IgD-negative memory B cell (primary cell): ENCODE measurements around the gene FBXL7. TPM values are rescaled to one million over a fixed set of nuclear protein-coding genes. Genes with fewer than 3 reads are reported as not detected.

Experiments used
- H3K27ac Mint-ChIP-seq, 3 donors: one replicate each; pipeline ENCODE4 v1.8.0; 2020 to 2022; ENCODE audit warnings: mild to moderate bottlenecking in 3 of 3, mixed read lengths in 3 of 3, moderate library complexity in 1 of 3
- H3K27me3 Mint-ChIP-seq: one replicate; pipeline ENCODE4 v1.8.0; 2021; ENCODE audit warnings: mixed read lengths
- H3K36me3 Mint-ChIP-seq: one replicate; pipeline ENCODE4 v1.8.0; 2020; ENCODE audit warnings: mild to moderate bottlenecking, mixed read lengths
- H3K4me1 Mint-ChIP-seq, 3 donors: one replicate each; pipeline ENCODE4 v1.8.0; 2020 to 2022; ENCODE audit warnings: mixed read lengths in 3 of 3, mild to moderate bottlenecking in 1 of 3
- H3K4me3 Mint-ChIP-seq, 4 donors: one replicate each; pipeline ENCODE4 v1.8.0; 2020 to 2022; ENCODE audit warnings: mild to moderate bottlenecking in 4 of 4, mixed read lengths in 4 of 4, moderate library complexity in 3 of 4
- H3K9me3 Mint-ChIP-seq, 3 donors: one replicate each; pipeline ENCODE4 v1.8.0; 2020 to 2021; ENCODE audit warnings: mixed read lengths in 3 of 3, mild to moderate bottlenecking in 1 of 3
- polyA plus RNA-seq: library from polyadenylated mRNA; unstranded; fragments of 300-500 nt; fragmentation: Illumina TruSeq; gene quantifications from one replicate; pipeline ENCODE4 v1.2.3, GENCODE V29; 2021

FBXL7 gene
- polyA plus RNA-seq, 1 donor from 2014 or later: not detected

- H3K27ac Mint-ChIP-seq: no peak overlapping the region
- H3K4me1 Mint-ChIP-seq: peaks cover 0 to 2% (median 0%) of the 10 kb centered on the region in 3 donors
- no peaks in the 10 kb centered on the region for H3K36me3 Mint-ChIP-seq
- peaks cover 1 to 7% (median 4%) of the 10 kb centered on the region in 3 donors for H3K9me3 Mint-ChIP-seq
- H3K27me3 Mint-ChIP-seq: no peaks in the 10 kb centered on the region
- H3K4me3 Mint-ChIP-seq: no peak overlapping the region
These were observed 44.1 kb downstream of the FBXL7 start for GRCh38 chr5:15544039-15544438.

- Mint-ChIP-seq H3K9me3 (peaks cover 1 to 7% (median 4%) of the 10 kb centered on the region in 3 donors), H3K4me3 (no peak overlapping the region), H3K36me3 (no peaks in the 10 kb centered on the region), H3K4me1 (peaks cover 0 to 2% (median 0%) of the 10 kb centered on the region in 3 donors), H3K27ac (no peak overlapping the region), H3K27me3 (no peaks in the 10 kb centered on the region)
These were observed 45.1 kb downstream of the FBXL7 start for GRCh38 chr5:15545082-15545481.

DNA sequence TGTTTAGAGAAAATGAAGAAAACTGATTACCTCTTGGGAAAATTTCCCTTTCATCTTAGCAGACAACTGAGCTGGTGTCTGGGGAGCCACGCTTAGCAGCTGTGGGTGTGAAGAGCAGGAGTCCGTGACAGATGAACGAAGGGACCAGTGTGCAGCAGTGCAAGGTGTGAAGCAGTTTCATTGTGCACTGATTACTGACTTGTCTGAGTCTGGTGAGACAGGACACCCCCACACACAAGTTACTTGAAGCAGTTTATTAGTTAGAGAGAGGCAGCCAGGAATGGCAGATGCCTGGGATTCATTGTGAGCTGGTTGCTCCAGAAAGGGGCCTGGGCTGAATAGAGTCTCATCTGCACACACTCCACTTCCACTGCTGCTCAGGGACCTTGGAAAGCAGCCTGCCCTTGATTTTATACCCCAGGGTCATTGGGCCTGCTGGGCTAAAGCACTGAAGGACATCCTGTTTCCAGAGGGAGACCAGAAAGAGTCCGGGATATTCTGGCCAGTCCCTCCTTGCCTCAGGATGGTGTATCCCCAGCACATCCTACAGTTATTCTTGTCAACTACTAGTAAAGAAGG, 47.4 kb downstream of the FBXL7 start:
- Mint-ChIP-seq H3K27me3 (no peaks in the 10 kb centered on the region), H3K4me1 (peaks cover 0 to 2% (median 0%) of the 10 kb centered on the region in 3 donors), H3K36me3 (no peaks in the 10 kb centered on the region), H3K9me3 (peaks cover 1 to 7% (median 4%) of the 10 kb centered on the region in 3 donors), H3K4me3 (no peak overlapping the region), H3K27ac (no peak overlapping the region)

GRCh38 chr5:15549961-15550360, 50.0 kb downstream of the FBXL7 start:
- no peaks in the 10 kb centered on the region for H3K36me3 Mint-ChIP-seq
- H3K4me1 Mint-ChIP-seq: peaks cover 0 to 2% (median 0%) of the 10 kb centered on the region in 3 donors
- H3K27me3 Mint-ChIP-seq: no peaks in the 10 kb centered on the region
- H3K4me3 Mint-ChIP-seq: no peak overlapping the region
- H3K27ac Mint-ChIP-seq: no peak overlapping the region
- H3K9me3 Mint-ChIP-seq: peaks cover 0 to 2% (median 1%) of the 10 kb centered on the region in 3 donors

GRCh38 chr5:15550502-15551112, 50.6 kb downstream of the FBXL7 start:
- no peaks in the 10 kb centered on the region for H3K36me3 Mint-ChIP-seq
- H3K27ac Mint-ChIP-seq: no peak overlapping the region
- H3K4me3 Mint-ChIP-seq: no peak overlapping the region
- H3K4me1 Mint-ChIP-seq: peaks cover 0 to 2% (median 0%) of the 10 kb centered on the region in 3 donors
- H3K9me3 Mint-ChIP-seq: peaks cover 0 to 1% (median 1%) of the 10 kb centered on the region in 3 donors
- no peaks in the 10 kb centered on the region for H3K27me3 Mint-ChIP-seq

DNA sequence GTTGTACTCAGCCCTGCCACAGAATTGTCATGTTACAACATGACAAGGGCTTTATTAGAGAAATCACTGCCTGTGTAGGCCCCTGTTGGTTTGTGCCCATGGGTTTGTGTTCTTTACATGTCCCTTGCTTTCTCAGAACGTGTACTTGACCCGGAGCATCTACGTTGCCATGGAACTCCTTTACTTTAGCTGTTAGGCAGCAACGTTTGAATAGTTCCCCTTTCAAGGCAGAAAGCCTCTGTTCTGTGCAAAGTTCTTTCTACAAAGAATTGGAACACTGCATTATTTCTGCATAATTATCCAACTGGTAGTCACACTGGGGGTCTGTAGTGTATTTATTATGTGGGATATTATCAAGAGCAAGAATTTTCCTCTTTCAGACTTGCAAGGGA, 51.1 kb downstream of the FBXL7 start:
- H3K4me3 Mint-ChIP-seq: no peak overlapping the region
- H3K4me1 Mint-ChIP-seq: peaks cover 0 to 2% (median 0%) of the 10 kb centered on the region in 3 donors
- no peaks in the 10 kb centered on the region for H3K36me3 Mint-ChIP-seq
- H3K9me3 Mint-ChIP-seq: peaks cover 0 to 1% (median 1%) of the 10 kb centered on the region in 3 donors
- no peak overlapping the region for H3K27ac Mint-ChIP-seq
- no peaks in the 10 kb centered on the region for H3K27me3 Mint-ChIP-seq

GRCh38 chr5:15554542-15554941, 54.6 kb downstream of the FBXL7 start:
- H3K27ac Mint-ChIP-seq: no peak overlapping the region
- H3K27me3 Mint-ChIP-seq: no peaks in the 10 kb centered on the region
- H3K4me1 Mint-ChIP-seq: no peaks in the 10 kb centered on the region
- H3K4me3 Mint-ChIP-seq: no peak overlapping the region
- peaks cover 0 to 3% (median 0%) of the 10 kb centered on the region in 3 donors for H3K9me3 Mint-ChIP-seq
- no peaks in the 10 kb centered on the region for H3K36me3 Mint-ChIP-seq

DNA sequence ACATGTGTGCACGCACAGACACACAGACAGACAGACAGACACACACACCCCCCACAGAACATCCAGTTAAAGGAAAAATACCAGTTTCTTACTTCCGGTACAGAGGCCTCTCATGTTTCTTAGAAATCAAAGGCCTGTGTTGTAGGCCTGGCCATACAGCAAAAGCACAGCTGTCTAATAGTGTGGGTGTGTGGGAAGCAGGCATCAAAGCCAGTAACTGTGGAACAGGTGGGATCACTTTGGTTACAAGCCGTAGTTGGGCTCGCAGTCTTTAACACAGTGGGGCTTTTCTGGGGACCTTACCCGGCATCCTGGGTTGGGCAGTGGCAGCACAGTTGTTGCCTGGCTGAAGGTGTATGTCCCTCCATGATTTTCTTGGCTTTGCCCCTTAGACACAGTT, 55.2 kb downstream of the FBXL7 start:
- Mint-ChIP-seq H3K4me1 (no peaks in the 10 kb centered on the region), H3K27me3 (no peaks in the 10 kb centered on the region), H3K36me3 (no peaks in the 10 kb centered on the region), H3K27ac (no peak overlapping the region), H3K9me3 (peaks cover 0 to 3% (median 0%) of the 10 kb centered on the region in 3 donors), H3K4me3 (no peak overlapping the region)

GRCh38 chr5:15558240-15558639, 58.3 kb downstream of the FBXL7 start:
- no peaks in the 10 kb centered on the region for H3K36me3 Mint-ChIP-seq
- no peaks in the 10 kb centered on the region for H3K4me1 Mint-ChIP-seq
- peaks cover 2 to 4% (median 4%) of the 10 kb centered on the region in 3 donors for H3K9me3 Mint-ChIP-seq
- H3K4me3 Mint-ChIP-seq: no peak overlapping the region
- no peak overlapping the region for H3K27ac Mint-ChIP-seq
- no peaks in the 10 kb centered on the region for H3K27me3 Mint-ChIP-seq

GRCh38 chr5:15558681-15559080, 58.7 kb downstream of the FBXL7 start:
- Mint-ChIP-seq H3K4me3 (no peak overlapping the region), H3K36me3 (no peaks in the 10 kb centered on the region), H3K27ac (no peak overlapping the region), H3K4me1 (no peaks in the 10 kb centered on the region), H3K9me3 (peaks cover 2 to 5% (median 4%) of the 10 kb centered on the region in 3 donors), H3K27me3 (no peaks in the 10 kb centered on the region)

DNA sequence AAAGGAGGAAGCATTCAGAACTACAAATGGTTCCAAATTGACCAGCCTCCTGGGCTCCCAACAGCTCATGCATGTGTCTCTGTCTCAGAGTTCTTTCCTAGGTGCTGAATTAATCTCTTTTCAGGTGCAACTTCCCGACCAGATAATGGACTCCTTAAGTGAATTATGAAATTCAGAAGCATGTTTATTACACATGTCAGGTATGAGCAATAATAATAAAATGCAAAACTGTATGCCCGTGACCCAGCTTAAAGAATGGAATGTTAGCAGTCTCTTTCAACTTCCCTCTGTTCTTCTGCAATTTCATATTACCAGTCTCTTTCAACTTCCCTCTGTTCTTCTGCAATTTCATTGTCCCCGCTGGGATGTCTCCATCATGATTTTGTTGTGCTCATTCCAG, 60.4 kb downstream of the FBXL7 start:
- Mint-ChIP-seq H3K27me3 (no peaks in the 10 kb centered on the region), H3K27ac (no peak overlapping the region), H3K4me3 (no peak overlapping the region), H3K4me1 (no peaks in the 10 kb centered on the region), H3K36me3 (no peaks in the 10 kb centered on the region), H3K9me3 (peaks cover 2 to 5% (median 4%) of the 10 kb centered on the region in 3 donors)

- Mint-ChIP-seq H3K9me3 (peaks cover 0 to 10% (median 7%) of the 10 kb centered on the region in 3 donors), H3K27me3 (no peaks in the 10 kb centered on the region), H3K4me1 (no peaks in the 10 kb centered on the region)
These were observed 64.5 kb downstream of the FBXL7 start for GRCh38 chr5:15564523-15564922.

DNA sequence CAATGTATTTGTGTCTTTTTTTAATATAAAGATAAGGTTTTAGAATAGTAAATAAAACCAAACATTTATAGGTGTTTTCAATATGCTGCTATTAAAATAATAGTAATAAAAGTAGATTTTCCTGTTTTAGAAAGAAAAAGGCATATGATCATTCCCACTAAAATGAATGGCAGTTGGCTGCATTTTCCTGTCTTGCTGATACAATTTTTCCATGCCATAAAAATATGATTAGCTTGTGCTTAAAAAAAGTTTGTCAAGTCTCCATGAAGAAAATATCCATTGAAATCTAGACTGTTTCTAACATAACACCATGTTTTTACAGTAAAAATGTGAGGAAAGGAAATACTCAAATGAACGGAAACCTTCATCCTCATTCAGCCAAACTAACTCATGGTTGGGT, 65.0 kb downstream of the FBXL7 start:
- no peak overlapping the region for H3K27ac Mint-ChIP-seq
- H3K36me3 Mint-ChIP-seq: no peaks in the 10 kb centered on the region
- H3K4me1 Mint-ChIP-seq: no peaks in the 10 kb centered on the region
- no peak overlapping the region for H3K4me3 Mint-ChIP-seq
- H3K27me3 Mint-ChIP-seq: no peaks in the 10 kb centered on the region
- peaks cover 0 to 10% (median 7%) of the 10 kb centered on the region in 3 donors for H3K9me3 Mint-ChIP-seq

More at GRCh38 chr5:15564523-15564922, 64.5 kb downstream of the FBXL7 start:
- Mint-ChIP-seq H3K4me3 (no peak overlapping the region), H3K36me3 (no peaks in the 10 kb centered on the region), H3K27ac (no peak overlapping the region)

DNA sequence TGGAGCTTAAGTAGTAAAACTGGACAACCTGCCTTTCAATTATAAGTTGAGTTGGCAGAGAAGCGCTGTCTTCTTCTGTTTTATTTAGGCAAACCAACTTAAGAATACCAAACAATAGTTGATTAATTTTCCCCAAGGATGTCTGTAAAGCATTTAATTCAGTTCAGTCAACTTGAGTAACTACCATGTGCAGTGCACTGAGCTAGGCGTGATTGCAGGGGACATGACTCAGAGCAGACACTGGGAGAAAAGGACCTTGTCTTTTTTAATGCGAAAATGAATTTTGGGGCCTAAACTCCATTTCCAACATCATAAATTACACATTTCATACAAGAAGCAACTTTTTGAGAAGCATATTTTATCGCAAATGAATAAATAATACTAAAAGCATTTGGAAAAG, 66.3 kb downstream of the FBXL7 start:
- Mint-ChIP-seq H3K27ac (no peak overlapping the region), H3K27me3 (no peaks in the 10 kb centered on the region), H3K36me3 (no peaks in the 10 kb centered on the region), H3K4me1 (no peaks in the 10 kb centered on the region), H3K4me3 (no peak overlapping the region), H3K9me3 (peaks cover 0 to 8% (median 6%) of the 10 kb centered on the region in 3 donors)

DNA sequence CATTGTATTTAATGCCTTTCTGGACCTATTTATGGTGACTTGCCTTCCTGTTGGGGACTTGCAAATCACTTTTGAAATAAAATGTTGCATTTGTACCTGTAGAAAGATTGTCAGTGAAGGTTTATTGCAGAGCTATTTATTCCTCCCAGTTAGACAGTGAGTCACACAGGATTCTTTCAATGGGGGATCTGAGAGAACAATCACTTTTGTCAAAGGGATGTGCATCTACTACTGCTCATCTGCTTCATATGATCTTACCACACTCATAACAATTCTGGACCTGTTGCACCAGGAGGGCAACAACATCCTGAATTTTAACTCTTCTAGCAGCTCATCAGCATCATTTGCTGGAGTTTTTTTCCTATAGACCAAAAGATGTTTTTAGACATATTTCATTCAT, 66.8 kb downstream of the FBXL7 start:
- Mint-ChIP-seq H3K36me3 (no peaks in the 10 kb centered on the region), H3K4me3 (no peak overlapping the region), H3K9me3 (peaks cover 0 to 8% (median 6%) of the 10 kb centered on the region in 3 donors), H3K27me3 (no peaks in the 10 kb centered on the region), H3K27ac (no peak overlapping the region), H3K4me1 (no peaks in the 10 kb centered on the region)

DNA sequence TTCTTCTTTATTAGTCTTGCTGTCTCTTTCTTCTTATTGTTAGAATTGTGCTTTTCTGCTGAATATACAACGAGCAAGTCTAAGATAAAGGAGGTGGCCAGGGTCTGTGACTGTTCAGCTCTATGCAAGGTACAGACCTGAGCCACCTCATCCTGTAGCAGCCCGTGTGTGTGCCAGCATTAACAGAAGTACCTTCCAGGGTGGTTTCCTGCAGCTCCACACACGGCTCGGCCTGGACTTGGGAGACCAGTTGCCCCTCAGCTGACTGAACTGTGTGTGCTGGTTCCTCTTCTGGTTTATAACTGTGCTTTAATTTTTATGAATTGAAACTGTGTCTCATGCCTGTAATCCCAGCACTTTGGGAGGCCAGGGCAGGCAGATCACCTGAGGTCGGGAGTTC, 70.5 kb downstream of the FBXL7 start:
- H3K27ac Mint-ChIP-seq: no peak overlapping the region
- H3K4me3 Mint-ChIP-seq: no peak overlapping the region
- H3K4me1 Mint-ChIP-seq: no peaks in the 10 kb centered on the region
- no peaks in the 10 kb centered on the region for H3K36me3 Mint-ChIP-seq
- H3K9me3 Mint-ChIP-seq: peaks cover 0 to 13% (median 5%) of the 10 kb centered on the region in 3 donors
- H3K27me3 Mint-ChIP-seq: no peaks in the 10 kb centered on the region
